ENCODE data around the gene TRABD2B. TPM values are rescaled to one million over a fixed set of nuclear protein-coding genes. Genes with fewer than 3 reads are reported as not detected.

The TRABD2B gene
- total and polyA plus RNA-seq, 2 of the 13 experiments (the other 11 are each of a cell fraction or from before 2014, with no cell fraction given), result 0.04 TPM; not detected in 1

GRCh38 chr1:47911424-47911823 lies 85.8 kb downstream of the TRABD2B start:
- H3K4me3 ChIP-seq (replicated peaks in 1 of 3; ENCODE audit: insufficient read depth in 1 of 3, low read depth in 2 of 3, low read length in 3 of 3), result no peak overlapping the region
- no peaks in the 10 kb centered on the region for H3K27me3 ChIP-seq (ENCODE audit: control insufficient read depth in 1 of 2, insufficient read depth in 2 of 2, low read length in 2 of 2)
- no peaks in the 10 kb centered on the region for H3K9me3 ChIP-seq (ENCODE audit: low read length)
- peak overlapping the region; percentile 98 for H3K27ac ChIP-seq (ENCODE audit: extremely low read length, insufficient read depth, low read length)
- ATAC-seq (no peak), DNase-seq (ENCODE audit: low spot score) (no peak), FAIRE-seq (no peak)
- H3K79me2 ChIP-seq (ENCODE audit: insufficient read depth, low read length), result peaks cover 6% of the 10 kb centered on the region
- H3K4me2 ChIP-seq (ENCODE audit: low read depth, low read length), result peak overlapping the region; percentile 93; the same call in 1 of the 2 replicates
- no peak overlapping the region for H2AFZ ChIP-seq (ENCODE audit: low read length)
- WGBS (ENCODE audit: low lambda C conversion rate), result 95% methylated on average over 6 of the region's 9 CpGs
- H3K4me1 ChIP-seq (ENCODE audit: insufficient read depth, low read length), result peaks cover 92% of the 10 kb centered on the region
- no TSS peak for BruUV-seq (replicated peaks)
- H4K20me1 ChIP-seq (ENCODE audit: insufficient read depth, low read length), result no peaks in the 10 kb centered on the region
- ChIA-PET POLR2A (interaction anchor here (1.2 kb wide), 1 partner anchor 44 kb away, joined by 8 read pairs; no protein-coding TSS in a partner anchor), CTCF (ENCODE audit: low intra/inter-chr PET ratio, low total read pairs) (no interaction called here)
- intact Hi-C loops (cut with micrococcal nuclease; ENCODE audit: unreplicated experiment), result no loop called here
- TF ChIP-seq CBX1 (IDR thresholded peaks at IDR 0.05; ENCODE audit: low read depth), result no peak
- TF ChIP-seq CENPX (CRISPR knock-in tag; IDR thresholded peaks at IDR 0.05), result 0 out of 2 replicates have a peak, but pooled peaks have one; percentile 34
- 0 out of 2 replicates have a peak, but pooled peaks have one; percentile 35 for TF ChIP-seq PHF21A (CRISPR knock-in tag; IDR thresholded peaks at IDR 0.05)
- no peak for TF ChIP-seq KLF13 (CRISPR knock-in tag; IDR thresholded peaks at IDR 0.05)
- TF ChIP-seq ZNF660 (CRISPR knock-in tag; IDR thresholded peaks at IDR 0.05; ENCODE audit: borderline replicate concordance, low read depth), result no peak
- TF ChIP-seq THAP11 (CRISPR knock-in tag; IDR thresholded peaks at IDR 0.05), result no peak
- no peak for TF ChIP-seq MAZ (IDR thresholded peaks at IDR 0.05; ENCODE audit: borderline replicate concordance, low read depth, low read length)
- no peak for TF ChIP-seq MAZ (CRISPR knock-in tag; IDR thresholded peaks at IDR 0.05; ENCODE audit: low read depth)
- no peak for TF ChIP-seq ZNF224 (CRISPR knock-in tag; IDR thresholded peaks at IDR 0.05)
- no peak for TF ChIP-seq THAP8 (CRISPR knock-in tag; IDR thresholded peaks at IDR 0.05; ENCODE audit: borderline replicate concordance)
- TF ChIP-seq PHF20 (CRISPR knock-in tag; IDR thresholded peaks at IDR 0.05), result 0 out of 2 replicates have a peak, but pooled peaks have one; percentile 32
- TF ChIP-seq ZNF570 (CRISPR knock-in tag; IDR thresholded peaks at IDR 0.05; ENCODE audit: borderline replicate concordance), result no peak
- TF ChIP-seq PRPF4 (IDR thresholded peaks at IDR 0.05; ENCODE audit: low read depth, low read length, poor library complexity, severe bottlenecking), result peak; percentile 41
- no peak for TF ChIP-seq ZNF724P (CRISPR knock-in tag; IDR thresholded peaks at IDR 0.05; ENCODE audit: borderline replicate concordance)
- TF ChIP-seq ZBTB38 (CRISPR knock-in tag; IDR thresholded peaks at IDR 0.05), result peak; percentile 60; the same call in 1 of the 2 replicates
- no peak for TF ChIP-seq ZNF737 (CRISPR knock-in tag; IDR thresholded peaks at IDR 0.05; ENCODE audit: borderline replicate concordance)
- TF ChIP-seq ZNF687 (CRISPR knock-in tag; IDR thresholded peaks at IDR 0.05), result peak; percentile 66
- H3K9ac ChIP-seq (ENCODE audit: insufficient read depth, low read depth, low read length), result no peak overlapping the region
- H3K36me3 ChIP-seq (replicated peaks in 1 of 2; ENCODE audit: control insufficient read depth in 1 of 2, insufficient read depth in 2 of 2, low read length in 2 of 2), result no peaks in the 10 kb centered on the region
- in situ Hi-C loops (cut with HindIII; ENCODE audit: extremely low pct_ligation_motif_present, low pct_unique_long_range_greater_than_20kb), result no loop called here
